Adrenal gland (tissue), 12 donors: Measurements from ENCODE around the gene DIPK1B. TPM values are rescaled to one million over a fixed set of nuclear protein-coding genes. Genes with fewer than 3 reads are reported as not detected.
"Not testable (repeated sequence)": the region's sequence is repeated elsewhere in the genome, so short reads cannot be mapped to it uniquely, and the experiment has no call there.

ENCODE experiments used
- DNase-seq, 7 donors: peaks; one replicate each; pipeline ENCODE4 v3.0.0-alpha.2; 2019 to 2020
- H3K27ac ChIP-seq, 5 donors: fragments of 200-600 bp; sonication (generic) in 4 of 5; 1 replicate in 3 of 5; 2 replicates in 2 of 5; pipeline versions ENCODE4 v1.5.1 to v1.8.0; 2016 to 2020; ENCODE audit warnings: mild to moderate bottlenecking in 1 of 5
- H3K27me3 ChIP-seq: fragments of 200-600 bp; 2 replicates; pipeline ENCODE4 v1.8.0; 2021
- H3K36me3 ChIP-seq, 2 donors: fragments of 200-600 bp; replicated peaks in 1 of 2; 1 replicate in 1 of 2; 2 replicates in 1 of 2; pipeline versions ENCODE4 v1.5.1 to v1.8.0; 2018 to 2022
- H3K4me1 ChIP-seq, 2 donors: fragments of 200-600 bp; replicated peaks in 1 of 2; 1 replicate in 1 of 2; 2 replicates in 1 of 2; pipeline versions ENCODE4 v1.5.1 to v1.8.0; 2018 to 2021
- H3K4me3 ChIP-seq, 4 donors: fragments of 200-600 bp; sonication (generic) in 3 of 4; one replicate each; pipeline ENCODE4 v1.5.1; 2016 to 2018
- H3K9me3 ChIP-seq, 3 donors: fragments of 200-600 bp; sonication (generic) in 1 of 3; replicated peaks in 1 of 3; 1 replicate in 2 of 3; 2 replicates in 1 of 3; pipeline versions ENCODE4 v1.5.1 to v1.8.0; 2016 to 2021
- CTCF ChIP-seq, 6 experiments: fragments of 450-650 bp in 4 of 6; fragments of 200-600 bp in 2 of 6; sonication (generic) in 1 of 6; IDR thresholded peaks; 1 replicate in 5 of 6; 2 replicates in 1 of 6; pipeline versions ENCODE4 v1.5.1 to v1.8.0; 2016 to 2021; ENCODE audit warnings: antibody characterized with exemption in 6 of 6, mild to moderate bottlenecking in 2 of 6, moderate library complexity in 1 of 6
- POLR2A ChIP-seq, 2 donors: fragments of 450-650 bp; IDR thresholded peaks; one replicate each; pipeline ENCODE4 v1.6.1; 2017; ENCODE audit warnings: antibody characterized with exemption in 2 of 2, mild to moderate bottlenecking in 2 of 2, moderate library complexity in 1 of 2
- WGBS, 4 donors: extraction: QIAGEN DNeasy Blood & Tissue Kit in 2 of 4; methylation state at CpG; one replicate each; pipeline versions ENCODE4 v1.1.5 to v1.1.7; 2013 to 2017; 5-methylcytosine and 5-hydroxymethylcytosine counted together
- intact Hi-C, 2 donors: fragments of 100-400 bp; cut with DNase I; formaldehyde crosslinking; loops; one replicate each; pipeline versions ENCODE4 v1.14.1 to v1.15.0; 2022 to 2023
- polyA plus RNA-seq, 3 donors: library from polyadenylated mRNA; stranded (reverse); fragments of 200-250 nt in 2 of 3; fragments of 350-450 nt in 1 of 3; fragmentation: Illumina TruSeq in 1 of 3; extraction: RNeasy Lipid Tissue Mini Kit (QIAGEN cat#74804) in 1 of 3; gene quantifications; one replicate each; pipeline ENCODE4 v1.2.3, GENCODE V29; 2013 to 2014
- total RNA-seq, 9 donors: library from RNA; depleted of rRNA in 4 of 9; stranded (reverse); fragments of >200 nt in 4 of 9; fragments of 120-200 nt in 1 of 9; fragmentation: NEBNext Ultra II Directional in 1 of 9; extraction: Animal tissue kit (Norgen Biotek cat#: 25700) in 1 of 9; gene quantifications; one replicate each; pipeline versions ENCODE4 v1.1.0 to v1.2.4, GENCODE V29; 2013 to 2023
- donor health status: healthy with polysubstance abuse.
- donor health status: Bipolar disorder and iron deficiency.
- donor health status: DM: yes; HTN: yes; CAD: no.
- donor health status: DM: no; HTN: no; CAD: no.
- donor health status: DM: no; HTN: no; CAD: no.
- donor health status: DM: yes; HTN: yes; CAD: no.

DIPK1B gene
- total and polyA plus RNA-seq, 12 donors: 1.4 to 19.2 (median 8.3) TPM

- Histone ChIP-seq H3K36me3 (no peaks in the 10 kb centered on the region), H3K27ac (no peak overlapping the region), H3K4me1 (no peaks in the 10 kb centered on the region), H3K27me3 (peaks cover 13% of the 10 kb centered on the region), H3K4me3 (no peak overlapping the region), H3K9me3 (no peaks in the 10 kb centered on the region)
- 62 to 79% (median 77%) methylated on average over 12 of the region's 12 CpGs for WGBS, 4 donors
- TF ChIP-seq CTCF (IDR thresholded peaks at IDR 0.05): no peak
- TF ChIP-seq POLR2A (IDR thresholded peaks at IDR 0.05): no peak
- no peak for DNase-seq
- intact Hi-C loops: no loop called here
Observed at GRCh38 chr9:136703276-136703860, 9.0 kb upstream of the DIPK1B start.

- intact Hi-C loops, H3K9me3 ChIP-seq, H3K27ac ChIP-seq, H3K36me3 ChIP-seq, DNase-seq, H3K4me1 ChIP-seq, H3K4me3 ChIP-seq: not testable (repeated sequence)
- 84 to 94% (median 87%) methylated on average over 8 of the region's 8 CpGs for WGBS, 4 donors
- H3K27me3 ChIP-seq: peaks cover 10% of the 10 kb centered on the region
Observed at GRCh38 chr9:136704741-136705140, 7.6 kb upstream of the DIPK1B start.

DNA sequence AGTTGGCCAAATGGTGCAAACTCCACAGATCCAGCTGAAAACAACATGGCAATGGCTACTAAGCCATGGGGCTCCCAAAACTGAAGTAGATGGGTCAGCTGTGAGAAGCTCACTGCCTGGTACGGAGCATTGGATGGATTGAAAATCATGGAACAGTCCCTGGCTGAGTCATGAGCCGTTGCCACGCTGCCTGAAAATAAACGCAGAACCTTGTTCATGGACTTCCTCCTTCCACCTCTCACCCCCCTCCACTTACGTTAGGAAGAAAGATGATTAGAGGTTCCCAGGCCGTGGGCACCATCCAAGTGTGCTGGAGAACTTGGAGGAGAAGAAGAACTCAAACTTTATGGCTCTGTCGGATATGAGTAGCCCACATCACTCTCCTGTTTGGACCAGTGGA, 6.8 kb upstream of the DIPK1B start:
- peaks cover 4% of the 10 kb centered on the region for H3K27me3 ChIP-seq
- no peak overlapping the region for H3K4me3 ChIP-seq
- intact Hi-C loops: no loop called here
- 61 to 71% (median 66%) methylated on average over 5 to 7 of the region's 7 CpGs for WGBS, 4 donors
- H3K9me3 ChIP-seq: no peaks in the 10 kb centered on the region
- no peak for DNase-seq
- H3K4me1 ChIP-seq: no peaks in the 10 kb centered on the region
- H3K36me3 ChIP-seq: no peaks in the 10 kb centered on the region
- no peak for TF ChIP-seq POLR2A (IDR thresholded peaks at IDR 0.05)
- no peak for TF ChIP-seq CTCF (IDR thresholded peaks at IDR 0.05)
- no peak overlapping the region for H3K27ac ChIP-seq

GRCh38 chr9:136707011-136707410, 5.4 kb upstream of the DIPK1B start:
- DNase-seq: no peak
- TF ChIP-seq POLR2A (IDR thresholded peaks at IDR 0.05): no peak
- no peak for TF ChIP-seq CTCF (IDR thresholded peaks at IDR 0.05)
- no peak overlapping the region for H3K27ac ChIP-seq
- H3K4me3 ChIP-seq: no peak overlapping the region
- H3K4me1 ChIP-seq: peaks cover 0 to 4% of the 10 kb centered on the region in 2 donors
- 90 to 93% (median 92%) methylated on average over 6 to 7 of the region's 7 CpGs for WGBS, 4 donors
- H3K27me3 ChIP-seq: no peaks in the 10 kb centered on the region
- intact Hi-C loops: no loop called here
- H3K9me3 ChIP-seq: no peaks in the 10 kb centered on the region
- H3K36me3 ChIP-seq: no peaks in the 10 kb centered on the region

- Histone ChIP-seq H3K27me3 (peaks cover 3% of the 10 kb centered on the region), H3K4me1 (peaks cover 0 to 4% of the 10 kb centered on the region in 2 donors), H3K4me3 (no peak overlapping the region), H3K36me3 (no peaks in the 10 kb centered on the region), H3K27ac (no peak overlapping the region), H3K9me3 (no peaks in the 10 kb centered on the region)
- TF ChIP-seq POLR2A (IDR thresholded peaks at IDR 0.05) (no peak), CTCF (IDR thresholded peaks at IDR 0.05) (no peak)
- 87 to 89% (median 88%) methylated on average over 19 to 22 of the region's 22 CpGs for WGBS, 4 donors
- DNase-seq: no peak
- intact Hi-C loops: no loop called here
Observed at GRCh38 chr9:136707849-136708517, 4.4 kb upstream of the DIPK1B start.
